Fibroblast of skin of back (primary cell): Measurements from ENCODE around the gene ZNF740.
A peak's percentile ranks its signal among the peaks of the same experiment; 100 is the strongest.
"Not testable (repeated sequence)": the region's sequence is repeated elsewhere in the genome, so short reads cannot be mapped to it uniquely, and the experiment has no call there.

Source experiments
- DNase-seq: peaks from one replicate; pipeline ENCODE4 v3.0.0-alpha.2; 2013

Gene ZNF740

DNA sequence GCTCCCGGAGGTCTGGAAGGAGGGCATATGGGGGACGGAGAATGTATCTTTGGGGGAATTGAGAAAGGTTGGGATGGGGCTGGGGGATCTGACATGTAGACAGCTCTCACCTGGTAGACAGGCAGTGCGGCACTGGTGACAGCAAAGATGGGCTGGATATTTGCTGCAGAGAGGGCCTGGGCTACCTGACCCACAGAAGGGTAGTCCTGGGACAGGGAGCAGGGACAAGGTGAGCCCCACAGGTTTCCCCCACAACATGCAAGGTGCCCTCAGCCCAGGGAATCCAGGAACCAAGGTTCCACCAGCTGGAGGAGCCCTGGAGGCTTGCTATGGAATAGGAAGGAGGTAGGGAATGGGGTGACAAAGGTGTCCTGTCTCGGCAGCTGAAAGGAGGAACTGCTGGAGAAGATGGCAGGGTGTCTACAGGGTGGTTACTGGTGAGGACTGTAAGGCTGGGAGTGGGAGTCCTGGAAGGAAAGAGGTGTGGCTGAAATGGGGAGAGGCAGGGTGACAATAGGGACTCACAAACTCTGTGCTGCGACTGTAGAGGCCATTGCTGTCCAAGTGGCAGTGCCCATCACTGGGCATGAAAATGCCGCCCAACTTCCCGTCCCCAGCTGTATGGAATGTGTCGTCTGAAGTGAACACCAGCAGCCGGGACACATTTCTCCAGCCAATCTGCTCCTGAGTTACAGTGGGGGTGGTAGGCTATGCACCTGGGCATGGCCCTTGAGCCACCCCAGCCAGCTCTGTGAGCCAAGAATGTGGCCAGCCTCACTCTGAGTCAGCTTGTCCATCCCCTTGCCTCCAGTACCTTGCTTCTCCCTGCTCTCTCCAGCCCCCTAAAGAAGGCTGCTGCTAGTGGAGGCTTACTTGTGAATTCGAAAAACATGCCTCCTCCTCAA is 15.2 kb downstream of the ZNF740 start:
- no peak for DNase-seq

DNA sequence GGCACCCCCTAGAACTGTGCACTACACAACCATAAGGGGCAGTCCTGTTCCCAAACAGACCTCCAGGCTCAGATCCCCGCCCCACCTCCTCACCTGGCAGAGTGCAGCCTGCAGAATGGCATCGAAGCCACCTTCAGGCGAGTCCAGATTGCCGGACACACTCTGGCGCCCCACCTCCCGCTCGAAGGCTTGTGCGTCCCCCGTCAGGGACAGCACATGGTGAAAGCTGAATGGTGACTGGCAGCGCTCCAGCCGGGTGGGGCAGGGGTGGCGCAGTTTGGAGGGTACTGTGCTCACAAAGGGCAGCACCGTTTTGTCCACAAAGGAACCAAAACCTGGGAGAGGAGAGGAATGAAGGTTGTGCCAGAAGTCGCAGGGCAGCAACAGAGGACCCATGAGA is 16.0 kb downstream of the ZNF740 start:
- DNase-seq = no peak

DNA sequence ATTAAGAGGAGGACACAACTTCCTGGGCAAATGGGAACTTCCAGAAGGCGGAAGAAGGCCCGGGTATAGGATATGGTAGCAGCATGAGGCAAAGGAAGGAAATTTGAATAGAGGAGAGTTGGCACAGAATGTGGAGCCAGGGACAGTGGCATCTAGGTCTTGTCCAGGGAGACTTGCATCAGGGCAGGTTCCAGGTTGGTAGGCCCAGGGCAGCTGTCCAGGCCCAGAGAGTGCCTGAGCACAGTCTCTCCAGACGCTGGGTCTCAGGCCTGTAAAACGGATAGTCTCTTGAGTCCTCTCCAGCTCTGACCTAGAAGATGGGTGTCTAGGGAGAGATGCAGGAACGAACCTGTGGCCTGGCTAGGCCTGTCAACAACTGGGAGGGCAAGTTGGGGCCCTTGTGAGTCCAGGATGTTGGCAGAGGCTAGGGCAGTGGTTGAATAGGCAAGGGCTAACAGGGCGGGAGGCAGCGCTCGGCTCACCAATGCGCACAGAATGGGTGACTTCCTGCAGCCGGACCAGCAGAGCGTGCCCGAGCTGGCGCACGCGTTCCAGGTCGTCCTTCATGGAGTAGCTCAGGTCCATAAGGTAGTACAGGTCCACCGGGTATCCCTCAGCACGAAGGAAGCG is 16.6 kb downstream of the ZNF740 start:
- DNase-seq = no peak

DNA sequence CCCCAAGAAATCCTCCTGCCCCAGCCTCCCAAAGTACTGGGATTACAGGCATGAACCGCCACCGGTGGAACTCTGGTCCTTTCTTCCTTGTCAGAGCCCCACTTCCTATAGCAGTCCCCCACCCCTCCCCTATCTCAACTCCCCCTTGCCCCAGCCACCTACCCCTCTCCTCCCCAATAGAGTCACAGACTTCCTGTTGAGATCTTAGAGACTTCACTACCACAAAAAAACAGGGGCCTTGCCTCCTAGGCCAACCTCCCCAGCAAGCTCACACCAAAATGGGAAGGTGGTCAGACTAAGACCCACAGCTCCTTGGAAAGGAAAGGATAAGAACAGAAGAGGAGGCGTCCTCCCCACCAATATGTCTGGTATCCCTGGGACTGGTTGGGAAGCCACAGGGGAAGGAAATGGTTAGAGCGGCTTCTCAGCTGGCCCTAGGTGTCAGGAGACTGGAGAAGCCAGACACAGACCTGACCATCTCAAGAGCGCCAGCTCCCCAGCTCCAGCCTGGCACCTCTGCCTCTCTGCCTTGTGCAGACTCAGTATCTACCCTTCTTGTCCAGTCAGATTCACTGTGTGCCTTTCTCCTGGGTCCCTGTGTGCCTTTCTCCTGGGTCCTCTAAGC is 18.1 kb downstream of the ZNF740 start:
- DNase-seq = no peak

DNA sequence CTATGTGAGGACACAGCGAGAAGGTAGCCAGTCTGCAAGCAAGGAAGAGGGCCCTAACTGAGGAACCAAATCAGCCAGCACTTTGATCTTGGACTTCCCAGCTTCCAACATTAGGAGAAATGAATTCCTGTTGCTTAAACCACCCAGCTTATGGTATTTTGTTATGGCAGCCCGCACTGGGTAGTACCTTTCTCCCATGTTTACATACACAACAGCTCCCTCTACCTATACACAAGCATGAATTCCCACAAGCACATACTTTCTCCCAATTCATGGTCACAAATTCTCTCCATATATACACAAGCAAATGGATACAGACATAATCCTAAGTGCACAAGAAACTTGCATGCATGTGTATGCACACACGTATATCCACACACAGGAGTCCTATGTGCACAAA is 19.2 kb downstream of the ZNF740 start:
- DNase-seq = no peak

DNA sequence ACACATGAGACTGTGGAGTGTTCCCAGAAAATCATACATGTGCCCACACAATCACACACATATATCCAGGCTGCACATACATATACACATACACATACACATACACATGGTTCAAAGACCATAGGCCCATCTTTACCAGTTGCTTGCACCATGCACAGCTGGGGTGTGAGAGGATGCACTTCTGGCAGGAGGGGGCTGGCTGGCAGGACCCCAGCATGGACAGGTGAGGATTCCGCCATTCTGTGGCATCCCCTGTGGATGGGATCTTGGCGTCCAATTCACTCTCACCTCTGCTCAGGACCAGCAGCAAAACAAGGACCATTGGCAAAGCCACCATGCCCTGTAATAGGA is 19.6 kb downstream of the ZNF740 start:
- no peak for DNase-seq

DNA sequence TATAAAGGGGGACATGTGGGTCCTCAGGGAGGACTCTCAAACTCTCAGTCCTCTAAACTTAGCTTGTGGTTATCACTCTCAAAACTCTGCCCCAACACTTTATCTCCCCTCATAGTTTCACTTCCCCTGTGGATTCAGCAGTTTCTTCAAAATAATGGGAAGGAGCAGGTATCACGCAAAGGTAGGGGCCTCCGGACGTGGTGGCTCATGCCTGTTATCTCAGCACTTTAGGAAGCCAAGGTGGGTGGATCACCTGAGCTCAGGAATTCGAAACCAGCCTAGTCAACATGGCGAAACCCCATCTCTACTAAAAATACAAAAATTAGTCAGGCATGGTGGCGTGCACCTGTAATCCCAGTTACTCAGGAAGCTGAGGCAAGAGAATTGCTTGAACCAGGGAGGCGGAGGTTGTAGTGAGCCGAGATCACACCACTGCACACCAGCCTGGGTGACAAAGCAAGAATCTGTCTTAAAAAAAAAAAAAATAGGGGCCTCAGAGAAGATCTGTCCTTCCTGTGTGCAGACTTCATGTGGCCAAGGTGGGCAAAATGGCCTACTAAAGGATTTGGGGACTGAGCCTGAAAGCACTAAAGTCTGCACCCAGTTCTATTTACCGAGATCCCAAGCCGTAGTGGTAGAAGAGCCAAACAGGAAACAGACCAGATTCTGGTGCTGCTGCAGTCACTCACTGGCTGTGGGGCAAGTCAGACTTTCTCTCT is 20.1 kb downstream of the ZNF740 start:
- no peak for DNase-seq

DNA sequence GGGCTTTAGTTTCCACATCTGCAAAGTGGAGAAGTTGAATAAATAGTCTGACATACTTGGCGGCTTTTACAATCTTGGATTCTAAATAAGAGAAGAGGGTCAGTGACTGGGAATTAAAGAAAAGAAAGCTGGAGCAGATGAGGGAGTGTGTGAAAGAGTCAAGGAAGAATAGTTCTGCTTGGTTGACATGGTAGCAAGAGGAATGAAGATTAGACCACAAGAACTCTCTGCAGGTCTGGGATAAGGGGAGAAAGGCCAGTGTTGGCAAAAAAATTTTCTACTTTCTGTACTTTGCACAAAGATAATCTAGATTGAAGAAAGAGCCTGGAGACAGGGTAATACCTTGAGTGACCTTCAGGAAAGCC is 20.6 kb downstream of the ZNF740 start:
- no peak for DNase-seq

DNA sequence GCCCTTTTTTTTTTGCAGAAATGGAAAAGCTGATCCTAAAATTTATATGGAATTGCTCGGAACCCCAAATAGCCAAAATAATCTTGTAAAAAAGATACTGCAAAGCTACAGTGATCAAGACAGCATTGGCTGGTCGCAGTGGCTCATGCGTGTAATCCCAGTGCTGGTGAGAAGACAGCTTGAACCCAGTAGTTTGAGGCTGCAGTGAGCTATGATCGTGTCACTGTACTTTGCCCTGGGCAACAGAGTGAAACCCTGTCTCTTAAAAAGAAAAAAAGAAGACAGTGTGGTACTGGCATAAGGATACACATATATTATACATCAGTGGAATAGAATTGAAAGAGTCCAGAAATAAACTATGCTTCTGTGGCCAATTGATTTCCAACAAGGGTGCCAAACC is 21.1 kb downstream of the ZNF740 start:
- DNase-seq = no peak

DNA sequence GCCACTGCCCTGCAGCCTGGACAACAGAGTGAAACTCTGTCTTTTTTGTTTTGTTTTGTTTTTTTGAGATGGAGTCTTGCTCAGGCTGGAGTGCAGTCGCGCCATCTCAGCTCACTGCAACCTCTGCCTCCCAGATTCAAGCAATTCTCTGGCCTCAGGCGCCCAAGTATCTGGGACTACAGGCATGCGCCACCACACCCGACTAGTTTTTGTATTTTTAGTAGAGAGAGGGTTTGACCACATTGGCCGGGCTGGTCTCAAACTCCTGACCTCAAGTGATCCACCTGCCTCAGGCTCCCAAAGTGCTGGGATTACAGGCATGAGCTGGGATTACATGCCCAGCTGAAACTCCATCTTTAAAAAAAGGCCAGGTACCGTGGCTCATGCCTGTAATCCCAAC is 21.8 kb downstream of the ZNF740 start:
- DNase-seq = not testable (repeated sequence)

DNA sequence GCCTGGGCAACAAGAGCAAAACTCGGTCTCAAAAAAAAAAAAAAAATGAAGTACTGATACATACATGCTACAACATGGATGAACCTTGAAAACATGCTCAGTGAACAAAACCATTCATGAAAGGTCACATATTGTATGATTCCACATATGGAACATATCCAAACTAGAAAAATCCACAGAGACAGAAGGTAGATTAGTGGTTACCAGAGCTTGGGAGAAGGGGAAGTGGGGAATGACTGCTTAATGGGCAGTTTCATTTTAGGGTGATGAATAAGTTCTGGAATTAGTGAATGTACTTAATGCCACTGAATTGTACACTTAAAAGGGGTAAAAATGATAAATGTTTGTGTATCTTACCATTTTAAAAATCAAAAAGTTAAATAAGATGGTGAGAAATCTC is 23.8 kb downstream of the ZNF740 start:
- no peak for DNase-seq

DNA sequence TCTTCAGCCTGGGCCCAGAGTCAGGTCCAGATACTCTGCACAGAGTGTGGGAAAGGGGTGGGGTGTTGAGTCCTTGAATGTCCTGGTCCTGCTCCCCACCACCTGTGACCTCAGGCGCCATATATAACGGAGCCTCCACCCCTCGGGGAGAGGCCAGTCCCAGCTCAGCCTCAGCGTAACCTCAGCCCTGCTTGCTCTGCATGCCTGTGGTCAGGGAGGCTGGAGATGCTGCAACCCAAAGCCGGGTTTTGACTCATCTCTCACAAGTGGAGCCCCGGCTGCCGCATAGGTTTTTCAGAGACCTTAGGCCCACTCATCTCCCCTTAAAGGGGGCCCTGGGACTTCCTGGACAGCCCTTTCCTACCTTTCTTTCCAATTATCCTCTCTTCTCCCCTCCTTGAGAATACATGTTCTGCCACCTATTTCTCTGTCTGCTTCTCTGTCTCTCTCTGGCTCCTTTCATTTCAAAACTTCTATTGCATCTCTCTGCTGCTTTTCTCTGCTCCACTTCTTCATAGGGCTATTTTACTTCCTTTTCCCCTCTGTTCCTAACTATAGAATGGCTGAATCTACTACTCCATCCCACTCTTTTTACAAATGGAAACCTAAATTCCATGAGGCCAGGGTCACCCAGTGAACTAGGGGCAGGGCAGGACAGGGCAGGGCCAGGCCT is 25.4 kb downstream of the ZNF740 start:
- peak; percentile 86 for DNase-seq

DNA sequence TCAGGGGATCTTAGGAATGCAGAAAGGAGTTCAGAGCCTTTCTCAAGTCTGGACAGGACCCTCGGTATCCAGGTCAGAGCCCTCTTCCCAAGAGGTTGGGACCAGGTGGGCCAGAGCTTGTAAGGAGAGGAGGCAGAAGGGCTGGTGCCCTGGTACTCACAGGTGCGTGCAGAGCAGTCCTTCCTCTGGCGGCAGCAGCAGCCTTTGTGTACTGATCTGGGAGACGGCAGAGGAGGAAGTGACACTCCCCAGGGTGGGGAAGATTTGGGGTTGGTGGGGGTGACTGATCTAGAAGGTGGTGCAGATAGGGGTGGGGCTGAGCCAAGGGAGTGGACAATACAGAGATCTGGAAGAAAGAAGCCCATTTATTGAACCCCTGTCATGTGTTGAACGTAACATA is 26.5 kb downstream of the ZNF740 start, which contains the start of gene ITGB7:
TSS of gene ITGB7 (minus strand) at position 210 of the 400 bp plus-strand sequence. CDS start 6,808 bp downstream, outside the sequence.
- DNase-seq = no peak

DNA sequence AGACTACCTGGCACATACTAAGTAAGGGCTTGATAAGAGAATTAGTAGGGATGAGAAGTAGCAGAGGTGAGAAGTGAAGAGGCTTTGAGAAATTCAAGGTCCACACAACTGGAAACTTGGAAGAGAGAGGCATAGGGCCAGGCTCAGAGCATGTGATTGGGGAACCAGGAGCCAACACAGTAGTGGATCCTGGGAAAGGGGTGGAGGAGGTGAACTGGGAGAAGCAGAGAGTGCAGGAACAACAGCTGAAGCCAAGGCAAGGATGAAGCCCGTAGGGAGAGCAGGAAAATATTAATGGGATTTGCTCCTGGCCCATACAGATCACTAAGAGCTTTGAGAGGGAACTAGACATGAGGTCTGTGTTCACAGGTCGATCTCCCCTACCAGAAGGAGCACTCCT is 27.9 kb downstream of the ZNF740 start:
- no peak for DNase-seq

DNA sequence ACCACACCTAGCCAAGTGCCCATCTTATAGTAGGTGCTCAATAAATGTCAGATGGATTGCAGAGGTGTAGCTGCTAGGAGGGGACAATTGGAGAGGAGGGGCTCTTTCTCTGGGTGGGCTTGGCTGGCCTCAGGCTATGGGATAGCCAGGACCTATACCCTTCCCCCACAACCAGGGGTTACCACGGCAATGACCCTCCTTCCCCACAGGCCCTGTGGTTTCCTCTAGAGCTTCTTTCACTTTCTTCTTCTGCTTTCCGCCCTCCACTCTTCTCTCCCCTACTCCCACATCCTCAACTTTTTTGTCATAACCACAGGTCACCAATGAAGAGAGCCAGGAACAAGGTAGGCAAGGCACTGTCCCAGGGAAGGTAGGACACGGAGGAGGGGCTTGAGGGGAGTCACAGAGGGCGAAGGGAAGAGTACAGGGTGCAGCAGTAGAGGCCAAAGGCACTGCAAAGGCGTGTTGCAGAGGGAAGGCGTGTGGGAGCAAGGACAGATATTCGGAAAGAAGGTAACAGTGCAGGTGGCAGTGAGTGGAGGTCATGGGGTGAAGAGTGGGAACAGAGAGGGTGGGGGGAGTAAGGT is 28.4 kb downstream of the ZNF740 start:
- DNase-seq = no peak

DNA sequence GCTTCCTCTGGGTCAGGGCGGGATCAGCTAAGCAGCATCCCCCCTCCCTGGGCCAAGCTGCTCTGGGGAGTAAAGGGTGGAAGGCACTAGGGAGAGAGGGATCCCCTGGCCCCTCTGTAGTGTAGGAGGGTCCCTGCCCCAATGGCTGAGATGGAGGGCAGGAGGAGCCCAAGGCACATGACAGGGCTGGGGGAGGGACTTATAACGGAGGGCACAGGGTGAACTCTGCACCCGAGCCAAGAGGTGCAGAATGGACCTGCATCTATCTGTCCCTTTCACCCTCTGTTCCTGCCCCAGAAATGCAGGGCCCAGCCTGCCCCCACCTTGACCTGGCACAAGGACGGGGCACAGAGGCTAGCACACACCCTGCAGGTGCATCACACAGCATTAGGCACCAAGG is 30.3 kb downstream of the ZNF740 start:
- DNase-seq = no peak

DNA sequence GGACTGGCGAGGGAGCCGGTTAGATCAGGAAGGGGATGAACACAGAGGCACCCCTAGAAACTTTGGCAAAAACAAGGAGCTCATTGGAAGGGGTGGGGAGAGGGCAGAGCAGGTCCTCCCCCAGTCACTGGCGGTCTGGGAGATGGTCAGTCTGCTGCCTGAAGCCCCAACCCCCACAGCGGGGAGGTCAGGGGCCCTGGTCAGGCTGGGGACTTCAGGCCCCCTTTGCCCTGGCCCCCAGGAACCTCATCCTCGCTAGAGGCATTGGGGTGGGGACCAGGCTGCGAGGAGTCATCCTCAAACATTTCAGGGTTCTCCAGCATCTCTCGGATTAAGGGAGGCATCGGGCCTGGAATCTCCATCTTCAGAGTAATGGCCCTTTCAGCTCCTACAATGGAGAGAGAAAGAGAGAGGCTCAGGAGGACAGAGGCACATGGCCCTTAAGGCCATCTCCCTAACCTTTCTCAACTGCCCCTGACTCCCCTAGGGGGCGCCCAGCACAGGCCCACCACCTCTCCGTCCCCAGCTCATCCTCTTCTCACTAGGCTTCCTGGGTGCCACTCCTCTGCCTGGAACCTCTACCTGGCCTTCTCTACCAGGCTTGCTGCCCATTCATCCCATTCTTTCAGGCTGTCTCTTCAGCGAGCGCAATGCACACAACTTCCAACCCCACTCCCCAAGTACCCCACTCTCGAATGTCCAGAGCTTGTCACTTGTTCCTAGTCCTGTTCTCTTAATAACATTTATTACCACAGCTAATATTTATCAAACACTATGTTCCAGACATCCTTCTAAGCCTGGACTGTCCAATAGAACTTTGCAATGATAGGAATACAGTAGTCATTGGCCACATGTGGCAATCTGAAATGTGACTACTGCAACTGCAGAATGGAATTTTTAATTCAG is 31.2 kb downstream of the ZNF740 start:
- no peak for DNase-seq

DNA sequence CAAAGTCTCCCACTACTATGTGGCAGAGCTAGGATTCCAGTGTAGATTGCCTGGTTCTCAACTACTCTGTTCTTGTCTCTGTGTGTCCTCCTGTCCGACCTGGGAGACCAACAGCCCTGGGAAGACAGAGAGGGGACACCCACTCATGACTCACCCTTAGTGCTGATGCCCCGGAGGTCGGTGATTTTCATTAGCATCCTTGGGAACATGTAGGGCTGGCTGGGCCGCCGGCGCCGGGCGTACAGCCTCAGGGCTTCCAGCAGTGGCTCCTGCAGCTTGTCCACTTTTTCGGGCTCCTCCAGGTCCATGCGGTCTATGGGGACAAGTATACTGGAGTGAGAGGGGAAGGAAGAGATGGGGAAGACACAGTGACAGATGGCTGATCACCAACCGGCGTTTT is 32.4 kb downstream of the ZNF740 start:
- DNase-seq = no peak

DNA sequence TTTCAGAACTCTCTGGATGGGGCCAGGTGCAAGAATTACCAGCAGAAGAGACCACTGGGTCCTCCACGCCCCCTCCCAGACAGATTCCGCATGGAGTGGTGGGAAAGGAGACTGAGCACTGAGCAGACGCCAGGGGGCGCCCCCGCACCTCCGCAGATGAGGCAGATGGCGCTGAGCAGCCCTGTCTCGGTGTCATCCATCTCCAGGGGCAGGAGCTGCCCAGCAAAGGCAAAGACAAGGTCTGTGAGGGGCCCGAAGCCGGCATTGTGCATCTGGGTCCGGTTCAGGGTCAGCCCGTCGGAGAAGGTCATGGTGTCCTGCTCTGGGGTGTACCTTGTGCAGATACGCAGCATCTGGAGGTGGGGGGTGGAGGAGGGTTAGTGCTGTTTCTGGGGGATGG is 32.8 kb downstream of the ZNF740 start:
- peak; percentile 69 for DNase-seq

DNA sequence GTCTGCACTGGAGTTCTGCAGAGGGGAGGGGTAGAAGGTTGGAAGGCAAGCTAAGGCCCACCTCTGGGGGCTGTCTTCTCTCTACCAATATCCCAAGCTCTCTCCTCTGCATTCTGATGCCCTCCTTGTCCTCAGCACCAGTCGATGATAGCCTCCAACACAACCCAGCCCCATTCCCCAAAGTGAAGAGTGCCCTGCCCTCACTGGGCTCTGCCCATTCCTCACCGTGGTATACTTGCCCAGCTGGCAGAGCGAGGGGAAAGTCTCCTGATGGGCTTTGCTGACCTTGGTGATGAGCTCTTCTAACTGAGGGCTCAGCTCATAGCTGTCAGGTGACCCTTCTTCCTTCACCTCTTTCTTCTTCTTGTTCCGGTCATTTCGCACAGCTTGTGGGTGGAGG is 33.7 kb downstream of the ZNF740 start:
- DNase-seq = no peak
